H1 (cell line): ENCODE results near the gene GREB1. TPM values are rescaled to one million over a fixed set of nuclear protein-coding genes. Genes with fewer than 3 reads are reported as not detected.

Experiments
- ASH2L ChIP-seq: fragments of 200-600, 300-600 bp; sonication (generic); IDR thresholded peaks from one replicate; pipeline ENCODE4 v1.7.1; 2017; ENCODE audit warnings: low read length
- CHD2 ChIP-seq: IDR thresholded peaks from 2 replicates; pipeline ENCODE4 v1.6.1; 2012; ENCODE audit warnings: low read length, improper control_type of control experiment
- CTBP2 ChIP-seq: IDR thresholded peaks from 2 replicates; pipeline ENCODE4 v1.7.0; 2011; ENCODE audit warnings: borderline replicate concordance, mild to moderate bottlenecking, moderate library complexity, mixed read lengths, low read length; ENCODE audit not compliant: insufficient read depth, insufficient read length
- HDAC6 ChIP-seq: IDR thresholded peaks from one replicate; pipeline ENCODE4 v1.7.1; 2012; ENCODE audit warnings: low read depth, mild to moderate bottlenecking, inconsistent platforms, low read length, moderate library complexity
- KDM4A ChIP-seq: IDR thresholded peaks from one replicate; pipeline ENCODE4 v1.7.1; 2012; ENCODE audit warnings: low read depth, mild to moderate bottlenecking, moderate library complexity, low read length, inconsistent platforms; ENCODE audit not compliant: severe bottlenecking
- RBBP5 ChIP-seq: IDR thresholded peaks from 2 replicates; pipeline ENCODE4 v1.7.1; 2012; ENCODE audit warnings: low read depth, mild to moderate bottlenecking, inconsistent platforms, low read length, moderate library complexity, borderline replicate concordance
- RXRA ChIP-seq: IDR thresholded peaks from 2 replicates; pipeline ENCODE4 v1.6.1; 2011; ENCODE audit warnings: low read depth, mild to moderate bottlenecking, low read length, moderate library complexity; ENCODE audit not compliant: insufficient read depth
- SUZ12 ChIP-seq: fragments of 200-600 bp; sonication (generic); IDR thresholded peaks from 2 replicates; pipeline ENCODE4 v1.6.1; 2012; ENCODE audit warnings: mild to moderate bottlenecking, inconsistent platforms, low read length, moderate library complexity, mixed read lengths
- TAF1 ChIP-seq: IDR thresholded peaks from 2 replicates; pipeline ENCODE4 v1.6.1; 2011; ENCODE audit warnings: mild to moderate bottlenecking, low read depth, low read length
- ZNF274 ChIP-seq: IDR thresholded peaks from 2 replicates; pipeline ENCODE4 v1.7.0; 2012; ENCODE audit warnings: low read length, borderline replicate concordance; ENCODE audit errors: extremely low read depth
- polyA plus RNA-seq, 7 experiments: library from polyadenylated mRNA; depleted of rRNA in 3 of 7; stranded (reverse) in 5 of 7; unstranded in 2 of 7; fragments of >200 nt in 5 of 7; fragments of 200-250 nt in 2 of 7; gene quantifications; 1 replicate in 5 of 7; 2 replicates in 1 of 7; 4 replicates in 1 of 7; pipeline versions ENCODE4 v1.2.1 to v1.2.3, GENCODE V29; 2011 to 2013; ENCODE audit warnings: missing spikeins in 2 of 7, mixed read lengths in 2 of 7
- total RNA-seq: library from RNA; stranded (reverse); fragmentation: NEBNext Ultra II Directional; extraction: Animal tissue kit (Norgen Biotek cat#: 25700); gene quantifications from 2 replicates; pipeline ENCODE4 v1.2.1, GENCODE V29; 2021
- TF ChIP-seq, protein P1 (sequence below): fragments of 300-600 bp; sonication (generic); IDR thresholded peaks from 2 replicates; pipeline ENCODE4 v1.7.1; 2012; ENCODE audit warnings: low read length, moderate library complexity, mild to moderate bottlenecking, inconsistent platforms; ENCODE audit not compliant: insufficient replicate concordance
- TF ChIP-seq, protein P2 (sequence below): IDR thresholded peaks from 2 replicates; pipeline ENCODE4 v1.6.1; 2012; ENCODE audit warnings: inconsistent platforms

Gene GREB1
- total and polyA plus RNA-seq, 2 of the 8 experiments (the other 6 are each of a cell fraction or from before 2014, with no cell fraction given): 7.9 to 43.4 TPM

DNA sequence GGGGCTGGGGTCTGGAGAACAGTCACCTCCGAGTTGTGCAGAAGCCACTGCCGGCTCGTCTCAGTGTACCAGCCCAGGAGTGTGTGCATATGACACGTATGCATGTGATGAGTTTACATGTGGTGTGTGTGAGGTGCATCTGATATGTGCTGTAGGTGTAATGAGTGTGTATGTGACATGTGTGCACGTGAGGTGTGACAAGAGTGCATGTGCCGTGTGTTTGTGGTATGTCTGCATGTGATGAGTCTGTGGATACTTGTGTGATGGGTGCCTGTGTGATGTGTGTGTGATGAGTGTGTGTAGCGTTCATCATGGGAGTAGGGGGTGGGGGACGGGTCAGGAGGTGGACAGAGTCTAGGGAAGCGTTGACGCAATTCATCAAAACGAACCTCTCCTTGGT is 123.3 kb downstream of the GREB1 start (continued):
- TF ChIP-seq, protein P1, sequence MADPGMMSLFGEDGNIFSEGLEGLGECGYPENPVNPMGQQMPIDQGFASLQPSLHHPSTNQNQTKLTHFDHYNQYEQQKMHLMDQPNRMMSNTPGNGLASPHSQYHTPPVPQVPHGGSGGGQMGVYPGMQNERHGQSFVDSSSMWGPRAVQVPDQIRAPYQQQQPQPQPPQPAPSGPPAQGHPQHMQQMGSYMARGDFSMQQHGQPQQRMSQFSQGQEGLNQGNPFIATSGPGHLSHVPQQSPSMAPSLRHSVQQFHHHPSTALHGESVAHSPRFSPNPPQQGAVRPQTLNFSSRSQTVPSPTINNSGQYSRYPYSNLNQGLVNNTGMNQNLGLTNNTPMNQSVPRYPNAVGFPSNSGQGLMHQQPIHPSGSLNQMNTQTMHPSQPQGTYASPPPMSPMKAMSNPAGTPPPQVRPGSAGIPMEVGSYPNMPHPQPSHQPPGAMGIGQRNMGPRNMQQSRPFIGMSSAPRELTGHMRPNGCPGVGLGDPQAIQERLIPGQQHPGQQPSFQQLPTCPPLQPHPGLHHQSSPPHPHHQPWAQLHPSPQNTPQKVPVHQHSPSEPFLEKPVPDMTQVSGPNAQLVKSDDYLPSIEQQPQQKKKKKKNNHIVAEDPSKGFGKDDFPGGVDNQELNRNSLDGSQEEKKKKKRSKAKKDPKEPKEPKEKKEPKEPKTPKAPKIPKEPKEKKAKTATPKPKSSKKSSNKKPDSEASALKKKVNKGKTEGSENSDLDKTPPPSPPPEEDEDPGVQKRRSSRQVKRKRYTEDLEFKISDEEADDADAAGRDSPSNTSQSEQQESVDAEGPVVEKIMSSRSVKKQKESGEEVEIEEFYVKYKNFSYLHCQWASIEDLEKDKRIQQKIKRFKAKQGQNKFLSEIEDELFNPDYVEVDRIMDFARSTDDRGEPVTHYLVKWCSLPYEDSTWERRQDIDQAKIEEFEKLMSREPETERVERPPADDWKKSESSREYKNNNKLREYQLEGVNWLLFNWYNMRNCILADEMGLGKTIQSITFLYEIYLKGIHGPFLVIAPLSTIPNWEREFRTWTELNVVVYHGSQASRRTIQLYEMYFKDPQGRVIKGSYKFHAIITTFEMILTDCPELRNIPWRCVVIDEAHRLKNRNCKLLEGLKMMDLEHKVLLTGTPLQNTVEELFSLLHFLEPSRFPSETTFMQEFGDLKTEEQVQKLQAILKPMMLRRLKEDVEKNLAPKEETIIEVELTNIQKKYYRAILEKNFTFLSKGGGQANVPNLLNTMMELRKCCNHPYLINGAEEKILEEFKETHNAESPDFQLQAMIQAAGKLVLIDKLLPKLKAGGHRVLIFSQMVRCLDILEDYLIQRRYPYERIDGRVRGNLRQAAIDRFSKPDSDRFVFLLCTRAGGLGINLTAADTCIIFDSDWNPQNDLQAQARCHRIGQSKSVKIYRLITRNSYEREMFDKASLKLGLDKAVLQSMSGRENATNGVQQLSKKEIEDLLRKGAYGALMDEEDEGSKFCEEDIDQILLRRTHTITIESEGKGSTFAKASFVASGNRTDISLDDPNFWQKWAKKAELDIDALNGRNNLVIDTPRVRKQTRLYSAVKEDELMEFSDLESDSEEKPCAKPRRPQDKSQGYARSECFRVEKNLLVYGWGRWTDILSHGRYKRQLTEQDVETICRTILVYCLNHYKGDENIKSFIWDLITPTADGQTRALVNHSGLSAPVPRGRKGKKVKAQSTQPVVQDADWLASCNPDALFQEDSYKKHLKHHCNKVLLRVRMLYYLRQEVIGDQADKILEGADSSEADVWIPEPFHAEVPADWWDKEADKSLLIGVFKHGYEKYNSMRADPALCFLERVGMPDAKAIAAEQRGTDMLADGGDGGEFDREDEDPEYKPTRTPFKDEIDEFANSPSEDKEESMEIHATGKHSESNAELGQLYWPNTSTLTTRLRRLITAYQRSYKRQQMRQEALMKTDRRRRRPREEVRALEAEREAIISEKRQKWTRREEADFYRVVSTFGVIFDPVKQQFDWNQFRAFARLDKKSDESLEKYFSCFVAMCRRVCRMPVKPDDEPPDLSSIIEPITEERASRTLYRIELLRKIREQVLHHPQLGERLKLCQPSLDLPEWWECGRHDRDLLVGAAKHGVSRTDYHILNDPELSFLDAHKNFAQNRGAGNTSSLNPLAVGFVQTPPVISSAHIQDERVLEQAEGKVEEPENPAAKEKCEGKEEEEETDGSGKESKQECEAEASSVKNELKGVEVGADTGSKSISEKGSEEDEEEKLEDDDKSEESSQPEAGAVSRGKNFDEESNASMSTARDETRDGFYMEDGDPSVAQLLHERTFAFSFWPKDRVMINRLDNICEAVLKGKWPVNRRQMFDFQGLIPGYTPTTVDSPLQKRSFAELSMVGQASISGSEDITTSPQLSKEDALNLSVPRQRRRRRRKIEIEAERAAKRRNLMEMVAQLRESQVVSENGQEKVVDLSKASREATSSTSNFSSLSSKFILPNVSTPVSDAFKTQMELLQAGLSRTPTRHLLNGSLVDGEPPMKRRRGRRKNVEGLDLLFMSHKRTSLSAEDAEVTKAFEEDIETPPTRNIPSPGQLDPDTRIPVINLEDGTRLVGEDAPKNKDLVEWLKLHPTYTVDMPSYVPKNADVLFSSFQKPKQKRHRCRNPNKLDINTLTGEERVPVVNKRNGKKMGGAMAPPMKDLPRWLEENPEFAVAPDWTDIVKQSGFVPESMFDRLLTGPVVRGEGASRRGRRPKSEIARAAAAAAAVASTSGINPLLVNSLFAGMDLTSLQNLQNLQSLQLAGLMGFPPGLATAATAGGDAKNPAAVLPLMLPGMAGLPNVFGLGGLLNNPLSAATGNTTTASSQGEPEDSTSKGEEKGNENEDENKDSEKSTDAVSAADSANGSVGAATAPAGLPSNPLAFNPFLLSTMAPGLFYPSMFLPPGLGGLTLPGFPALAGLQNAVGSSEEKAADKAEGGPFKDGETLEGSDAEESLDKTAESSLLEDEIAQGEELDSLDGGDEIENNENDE: no peak
- TF ChIP-seq CHD2 (no peak), ZNF274 (no peak), KDM4A (no peak), RXRA (no peak), CTBP2 (no peak), SUZ12 (no peak), RBBP5 (no peak), ASH2L (no peak), TAF1 (no peak), HDAC6 (no peak)
- TF ChIP-seq, protein P2, sequence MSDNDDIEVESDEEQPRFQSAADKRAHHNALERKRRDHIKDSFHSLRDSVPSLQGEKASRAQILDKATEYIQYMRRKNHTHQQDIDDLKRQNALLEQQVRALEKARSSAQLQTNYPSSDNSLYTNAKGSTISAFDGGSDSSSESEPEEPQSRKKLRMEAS: no peak
- TF ChIP-seq, all 59 proteins: peak for 0
